Trophoblast cell (in vitro differentiated cells and primary cell): ENCODE measurements around the gene CILP.
A peak's percentile ranks its signal among the peaks of the same experiment; 100 is the strongest.
"Not testable (repeated sequence)": the region's sequence is repeated elsewhere in the genome, so short reads cannot be mapped to it uniquely, and the experiment has no call there.

Experiments
- DNase-seq, 2 donors: peaks; one replicate each; pipeline ENCODE4 v3.0.0-alpha.2; 2016
- H2AFZ ChIP-seq: 2 replicates; pipeline ENCODE4 v1.6.1; 2013; ENCODE audit warnings: low read length, moderate library complexity, mild to moderate bottlenecking; ENCODE audit not compliant: insufficient read depth, poor library complexity
- H2AK5ac ChIP-seq: 2 replicates; pipeline ENCODE4 v1.6.1; 2013; ENCODE audit warnings: mild to moderate bottlenecking, low read length
- H2BK120ac ChIP-seq: 2 replicates; pipeline ENCODE4 v1.6.1; 2013; ENCODE audit warnings: low read length, mild to moderate bottlenecking, moderate library complexity; ENCODE audit not compliant: insufficient read depth, poor library complexity
- H2BK12ac ChIP-seq: 2 replicates; pipeline ENCODE4 v1.6.1; 2013; ENCODE audit warnings: mild to moderate bottlenecking, low read length, moderate library complexity
- H2BK5ac ChIP-seq: 2 replicates; pipeline ENCODE4 v1.6.1; 2013; ENCODE audit warnings: low read length, low read depth, moderate library complexity, mild to moderate bottlenecking; ENCODE audit not compliant: poor library complexity
- H3K14ac ChIP-seq: 2 replicates; pipeline ENCODE4 v1.6.1; 2013; ENCODE audit warnings: mild to moderate bottlenecking, low read length
- H3K18ac ChIP-seq: 2 replicates; pipeline ENCODE4 v1.6.1; 2013; ENCODE audit warnings: mild to moderate bottlenecking, low read length
- H3K23ac ChIP-seq: 2 replicates; pipeline ENCODE4 v1.6.1; 2013; ENCODE audit warnings: low read length
- H3K27ac ChIP-seq: 2 replicates; pipeline ENCODE4 v1.5.1; 2013; ENCODE audit warnings: low read depth, mild to moderate bottlenecking, inconsistent platforms, low read length, moderate library complexity
- H3K27me3 ChIP-seq: 2 replicates; pipeline ENCODE4 v1.6.1; 2013; ENCODE audit warnings: inconsistent platforms, mild to moderate bottlenecking, low read length, moderate library complexity; ENCODE audit not compliant: insufficient read depth
- H3K36me3 ChIP-seq, 2 experiments: 1 replicate in 1 of 2; 2 replicates in 1 of 2; pipeline ENCODE4 v1.6.1; 2013; ENCODE audit warnings: low read length in 2 of 2, mild to moderate bottlenecking in 2 of 2, moderate library complexity in 1 of 2; ENCODE audit not compliant: insufficient read depth in 2 of 2, control insufficient read depth in 1 of 2
- H3K4ac ChIP-seq: 2 replicates; pipeline ENCODE4 v1.6.1; 2013; ENCODE audit warnings: low read depth, mild to moderate bottlenecking, low read length, moderate library complexity
- H3K4me1 ChIP-seq, 2 experiments: 1 replicate in 1 of 2; 2 replicates in 1 of 2; pipeline ENCODE4 v1.6.1; 2013; ENCODE audit warnings: low read length in 2 of 2, mild to moderate bottlenecking in 2 of 2, moderate library complexity in 1 of 2; ENCODE audit not compliant: insufficient read depth in 2 of 2, control insufficient read depth in 1 of 2
- H3K4me2 ChIP-seq: 2 replicates; pipeline ENCODE4 v1.6.1; 2013; ENCODE audit warnings: inconsistent platforms, mild to moderate bottlenecking, low read length, moderate library complexity
- H3K4me3 ChIP-seq: 2 replicates; pipeline ENCODE4 v1.5.1; 2013; ENCODE audit warnings: mild to moderate bottlenecking, low read depth, low read length, inconsistent platforms
- H3K79me1 ChIP-seq: one replicate; pipeline ENCODE4 v1.6.1; 2013; ENCODE audit warnings: low read length
- H3K79me2 ChIP-seq: 2 replicates; pipeline ENCODE4 v1.6.1; 2013; ENCODE audit warnings: low read length, mild to moderate bottlenecking; ENCODE audit not compliant: control insufficient read depth, insufficient read depth, poor library complexity
- H3K9ac ChIP-seq: 2 replicates; pipeline ENCODE4 v1.6.1; 2013; ENCODE audit warnings: mild to moderate bottlenecking, low read length
- H3K9me3 ChIP-seq: 2 replicates; pipeline ENCODE4 v1.6.1; 2013; ENCODE audit warnings: low read depth, mild to moderate bottlenecking, control low read depth, inconsistent platforms, low read length; ENCODE audit not compliant: insufficient read depth
- H4K12ac ChIP-seq: 2 replicates; pipeline ENCODE4 v1.6.1; 2013; ENCODE audit warnings: low read depth, mild to moderate bottlenecking, low read length, moderate library complexity
- H4K8ac ChIP-seq: 2 replicates; pipeline ENCODE4 v1.6.1; 2013; ENCODE audit warnings: low read depth, mild to moderate bottlenecking, low read length, moderate library complexity
- H4K91ac ChIP-seq: one replicate; pipeline ENCODE4 v1.6.1; 2013; ENCODE audit warnings: low read depth, mild to moderate bottlenecking, low read length, moderate library complexity
- WGBS: extraction: QIAGEN DNeasy Blood & Tissue Kit; methylation state at CpG from one replicate; pipeline ENCODE4 v1.1.7; 2013; ENCODE audit warnings: missing lambda C conversion rate; ENCODE audit not compliant: insufficient read length, insufficient coverage; ENCODE audit errors: extremely low coverage; 5-methylcytosine and 5-hydroxymethylcytosine counted together

The CILP gene

DNA sequence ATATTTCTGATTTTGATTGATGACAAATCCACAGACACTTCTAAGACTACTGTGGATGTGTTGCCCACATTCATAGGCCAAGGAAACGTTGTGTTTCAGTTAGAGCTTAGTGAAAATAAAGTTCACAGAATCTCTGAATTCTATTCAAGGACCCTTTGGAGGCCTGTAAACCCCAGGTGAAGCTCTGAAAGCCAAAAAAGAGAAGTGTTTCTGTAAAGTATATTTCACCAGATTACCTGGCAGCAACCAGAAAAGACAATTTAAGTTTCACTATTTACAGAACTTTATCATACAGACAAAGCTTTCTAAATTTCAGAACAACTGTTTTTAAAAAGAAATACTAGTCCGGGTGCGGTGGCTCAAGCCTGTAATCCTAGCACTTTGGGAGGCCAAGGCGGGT lies 28.7 kb downstream of the CILP start:
- Histone ChIP-seq H2BK5ac (no peak overlapping the region), H3K4ac (peak overlapping the region; percentile 69), H3K14ac (no peak overlapping the region), H3K4me3 (no peak overlapping the region), H3K27ac (no peak overlapping the region), H3K79me2 (peaks cover 13% of the 10 kb centered on the region), H3K9ac (no peak overlapping the region), H2AK5ac (no peak overlapping the region), H3K79me1 (peaks cover 10% of the 10 kb centered on the region), H2BK12ac (no peak overlapping the region), H3K4me2 (no peak overlapping the region), H4K91ac (no peak overlapping the region), H4K12ac (no peak overlapping the region), H3K23ac (no peak overlapping the region), H3K18ac (no peak overlapping the region), H3K9me3 (no peaks in the 10 kb centered on the region), H3K4me1 (no peaks in the 10 kb centered on the region), H3K27me3 (no peaks in the 10 kb centered on the region), H2BK120ac (no peak overlapping the region), H4K8ac (no peak overlapping the region), H3K36me3 (peaks cover 10 to 11% of the 10 kb centered on the region in 2 experiments), H2AFZ (no peak overlapping the region)
- WGBS = no CpG with 5 or more reads among the region's 4 CpGs
- DNase-seq = no peak

DNA sequence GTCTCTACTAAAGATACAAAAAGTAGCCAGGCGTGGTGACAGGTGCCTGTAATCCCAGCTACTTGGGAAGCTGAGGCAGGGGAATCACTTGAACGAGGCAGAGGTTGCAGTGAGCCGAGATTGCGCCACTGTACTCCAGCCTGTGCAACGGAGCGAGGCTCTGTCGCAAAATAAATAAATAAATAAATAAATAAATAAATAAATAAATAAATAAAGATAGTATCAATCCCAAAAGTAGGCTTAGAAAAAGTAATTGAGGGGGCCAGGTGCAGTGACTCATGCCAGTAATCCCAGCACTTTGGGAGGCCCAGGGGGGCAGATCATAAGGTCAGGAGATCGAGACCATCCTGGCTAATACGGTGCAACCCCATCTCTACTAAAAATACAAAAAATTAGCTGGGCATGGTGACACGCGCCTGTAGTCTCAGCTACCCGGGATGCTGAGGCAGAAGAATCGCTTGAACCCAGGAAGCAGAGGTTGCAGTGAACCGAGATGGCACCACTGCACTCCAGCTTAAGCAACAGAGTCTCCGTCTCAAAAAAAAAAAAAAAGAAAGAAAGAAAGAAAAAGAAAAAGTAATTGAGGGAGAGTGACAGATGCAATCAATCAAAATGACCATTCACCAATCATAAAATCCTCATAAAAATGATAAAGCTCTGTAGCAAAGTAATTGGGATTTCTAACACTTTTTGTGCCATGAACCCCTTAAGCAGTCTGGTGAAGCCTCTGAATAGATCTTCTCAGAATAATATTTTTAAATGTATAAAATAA lies 29.5 kb downstream of the CILP start:
- WGBS = no CpG with 5 or more reads among the region's 15 CpGs
- not testable (repeated sequence) for H3K4me1 ChIP-seq, H2BK120ac ChIP-seq, H2AFZ ChIP-seq, H3K27ac ChIP-seq, DNase-seq, H3K4me3 ChIP-seq, H3K23ac ChIP-seq, H3K9me3 ChIP-seq, H3K18ac ChIP-seq, H3K4me2 ChIP-seq, H2BK12ac ChIP-seq, H3K4ac ChIP-seq, H4K12ac ChIP-seq, H3K14ac ChIP-seq, H2BK5ac ChIP-seq, H2AK5ac ChIP-seq, H3K27me3 ChIP-seq, H3K9ac ChIP-seq, H4K91ac ChIP-seq, H4K8ac ChIP-seq
- Histone ChIP-seq H3K79me2 (peaks cover 13% of the 10 kb centered on the region), H3K79me1 (peaks cover 10% of the 10 kb centered on the region), H3K36me3 (peaks cover 13 to 14% of the 10 kb centered on the region in 2 experiments)

DNA sequence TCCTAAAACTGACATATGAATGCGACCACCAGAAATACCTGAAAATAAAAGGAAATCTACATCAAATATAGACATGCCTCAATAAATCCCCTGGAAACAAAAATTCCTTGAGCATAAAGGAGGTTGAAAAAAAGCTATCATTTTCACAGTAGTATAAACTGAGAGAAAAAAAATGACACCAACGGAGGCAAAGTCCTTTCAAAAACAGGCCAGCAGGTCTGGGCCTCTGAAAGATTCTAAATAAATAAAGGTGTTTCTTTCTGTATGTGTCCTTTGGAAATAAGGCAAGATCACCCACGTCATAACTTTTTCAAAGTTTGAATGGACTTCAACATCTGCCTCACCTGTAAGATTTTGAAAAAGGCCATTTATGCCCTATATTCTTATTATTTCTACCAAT lies 31.1 kb downstream of the CILP start:
- H4K8ac ChIP-seq = no peak overlapping the region
- no peak overlapping the region for H3K4me3 ChIP-seq
- no peak overlapping the region for H2BK120ac ChIP-seq
- H2BK5ac ChIP-seq = no peak overlapping the region
- H3K4me1 ChIP-seq = no peaks in the 10 kb centered on the region
- H2BK12ac ChIP-seq = no peak overlapping the region
- peaks cover 8% of the 10 kb centered on the region for H3K79me1 ChIP-seq
- H3K14ac ChIP-seq = no peak overlapping the region
- no peak overlapping the region for H3K4me2 ChIP-seq
- no peak overlapping the region for H2AK5ac ChIP-seq
- no peaks in the 10 kb centered on the region for H3K27me3 ChIP-seq
- H3K79me2 ChIP-seq = peaks cover 13% of the 10 kb centered on the region
- H3K9me3 ChIP-seq = no peaks in the 10 kb centered on the region
- no peak overlapping the region for H2AFZ ChIP-seq
- H3K27ac ChIP-seq = no peak overlapping the region
- no peak overlapping the region for H3K9ac ChIP-seq
- H3K36me3 ChIP-seq = peaks cover 16 to 21% of the 10 kb centered on the region in 2 experiments
- no peak overlapping the region for H4K91ac ChIP-seq
- no peak overlapping the region for H3K23ac ChIP-seq
- H3K4ac ChIP-seq = no peak overlapping the region
- H3K18ac ChIP-seq = no peak overlapping the region
- WGBS = no CpG with 5 or more reads among the region's 3 CpGs
- no peak overlapping the region for H4K12ac ChIP-seq
- no peak for DNase-seq

DNA sequence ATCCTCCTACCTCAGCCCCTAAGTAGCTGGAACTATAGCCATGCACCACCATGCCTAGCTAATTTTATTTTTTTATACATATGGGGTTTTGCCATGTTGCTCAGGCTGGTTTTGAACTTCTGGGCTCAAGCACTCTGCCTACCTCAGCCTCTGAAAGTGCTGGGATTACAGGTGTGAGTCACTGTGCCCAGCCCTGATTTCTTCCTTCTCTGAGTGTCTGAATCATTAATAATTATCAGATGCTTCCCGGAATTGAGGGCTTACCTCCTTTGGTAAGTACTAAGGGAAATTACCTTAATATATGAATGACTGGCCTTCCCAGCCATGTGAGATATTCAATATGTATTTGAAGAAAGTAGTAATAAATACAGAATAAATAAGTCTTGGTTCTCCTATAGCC lies 33.4 kb downstream of the CILP start:
- Histone ChIP-seq H3K4ac (no peak overlapping the region), H3K9ac (no peak overlapping the region), H3K27ac (no peak overlapping the region), H3K9me3 (no peaks in the 10 kb centered on the region), H4K8ac (no peak overlapping the region), H3K4me1 (no peaks in the 10 kb centered on the region), H4K12ac (no peak overlapping the region), H2AFZ (no peak overlapping the region), H3K36me3 (peaks cover 22 to 23% of the 10 kb centered on the region in 2 experiments), H2BK120ac (no peak overlapping the region), H2AK5ac (no peak overlapping the region), H3K4me3 (no peak overlapping the region), H2BK5ac (no peak overlapping the region), H3K23ac (no peak overlapping the region), H3K18ac (no peak overlapping the region), H3K4me2 (no peak overlapping the region), H3K14ac (no peak overlapping the region), H3K79me1 (no peaks in the 10 kb centered on the region), H3K79me2 (peaks cover 2% of the 10 kb centered on the region), H3K27me3 (no peaks in the 10 kb centered on the region), H2BK12ac (no peak overlapping the region), H4K91ac (no peak overlapping the region)
- no CpG with 5 or more reads among the region's 1 CpG for WGBS
- peak; percentile 61 to 68 for DNase-seq
